Measurements from ENCODE around the gene CBX7.
A peak's percentile ranks its signal among the peaks of the same experiment; 100 is the strongest.

The CBX7 gene

DNA sequence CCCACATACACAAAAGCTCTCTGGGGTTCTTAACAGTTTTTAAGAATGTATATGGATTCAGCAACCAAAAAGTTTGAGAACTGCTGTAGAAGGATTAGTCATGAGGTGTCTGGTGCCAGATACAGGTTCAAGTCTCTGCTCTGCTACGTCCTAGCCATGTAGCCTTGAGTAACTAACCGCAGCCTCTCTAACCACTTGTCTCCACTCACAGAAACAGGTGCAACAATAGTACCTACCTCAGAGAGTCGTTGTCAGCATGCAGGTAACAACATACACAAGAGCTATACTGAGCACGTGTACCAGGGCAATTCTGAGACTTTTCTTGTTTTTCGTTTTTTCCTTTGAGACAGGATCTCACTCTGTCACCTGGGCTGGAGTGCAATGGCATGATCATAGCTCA lies 26.9 kb downstream of the CBX7 start:
- H3K9ac ChIP-seq (ENCODE audit: insufficient read length, low read depth), result no peak overlapping the region
- no peaks in the 10 kb centered on the region for H3K36me3 ChIP-seq (ENCODE audit: insufficient read depth, insufficient read length, low read length)
- no peaks in the 10 kb centered on the region for H3K9me3 ChIP-seq (ENCODE audit: insufficient read depth, low read length)
- TF ChIP-seq ZNF274 (IDR thresholded peaks at IDR 0.05; ENCODE audit: low read depth, low read length), result no peak
- TF ChIP-seq YY1 (IDR thresholded peaks at IDR 0.05; ENCODE audit: insufficient read depth, insufficient read length), result no peak
- TF ChIP-seq SUZ12 (IDR thresholded peaks at IDR 0.05; ENCODE audit: extremely low read depth, insufficient read depth, insufficient read length), result no peak
- no peak for DNase-seq (ENCODE audit: low read depth, low spot score)
- no peak overlapping the region for H3K4me3 ChIP-seq (ENCODE audit: insufficient read length, low read depth)
- H3K4me1 ChIP-seq (ENCODE audit: insufficient read depth, insufficient read length), result peaks cover 8% of the 10 kb centered on the region
- H3K27me3 ChIP-seq (ENCODE audit: insufficient read depth, insufficient read length), result no peaks in the 10 kb centered on the region

DNA sequence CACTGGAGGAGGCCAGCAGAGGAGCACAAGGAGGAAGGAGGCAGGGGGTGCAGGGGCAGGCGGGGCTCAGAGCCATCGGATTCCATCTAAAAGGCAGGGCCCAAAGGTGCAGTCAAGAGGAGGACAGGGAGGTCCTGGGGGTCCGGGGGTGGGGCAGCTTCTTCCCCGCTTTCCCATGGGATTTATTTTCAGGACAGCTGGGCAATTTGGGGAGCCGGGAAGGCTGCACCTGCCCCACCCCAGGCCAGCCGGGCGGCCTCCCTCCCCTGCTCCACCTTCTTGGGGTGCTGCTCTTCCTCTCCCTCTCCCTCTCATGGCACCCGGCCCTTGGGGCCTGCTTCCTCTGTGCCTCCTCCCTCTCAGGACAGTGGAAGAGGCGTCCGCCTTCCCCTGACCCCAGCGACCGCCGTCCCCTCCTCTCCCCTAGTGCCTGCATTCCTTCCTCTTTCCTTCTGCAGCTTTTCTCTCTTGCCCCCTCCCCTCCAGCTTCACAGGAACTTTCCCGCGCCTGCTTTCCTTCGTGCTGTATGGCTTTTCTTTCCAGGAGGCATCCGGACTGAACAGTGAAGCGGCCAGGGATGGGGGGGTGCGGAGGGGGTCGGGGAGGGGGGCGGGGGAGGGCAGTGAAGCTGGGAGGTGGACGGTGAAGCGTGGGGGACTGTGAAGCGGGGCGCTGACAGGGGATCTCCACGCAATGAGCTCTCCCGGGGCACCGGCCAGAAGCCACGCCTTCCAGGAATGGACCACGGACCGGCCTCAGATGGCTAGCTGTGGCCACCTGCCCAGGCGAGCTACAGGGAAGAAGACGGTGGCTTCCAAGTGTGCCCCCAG lies 28.5 kb downstream of the CBX7 start:
- H3K4me3 ChIP-seq (ENCODE audit: insufficient read length, low read depth), result no peak overlapping the region
- H3K9me3 ChIP-seq (ENCODE audit: insufficient read depth, low read length), result no peaks in the 10 kb centered on the region
- peak overlapping the region; percentile 32 for H3K9ac ChIP-seq (ENCODE audit: insufficient read length, low read depth)
- no peaks in the 10 kb centered on the region for H3K27me3 ChIP-seq (ENCODE audit: insufficient read depth, insufficient read length)
- no peak for DNase-seq (ENCODE audit: low read depth, low spot score)
- peaks cover 3% of the 10 kb centered on the region for H3K4me1 ChIP-seq (ENCODE audit: insufficient read depth, insufficient read length)
- TF ChIP-seq SUZ12 (IDR thresholded peaks at IDR 0.05; ENCODE audit: extremely low read depth, insufficient read depth, insufficient read length) (no peak), ZNF274 (IDR thresholded peaks at IDR 0.05; ENCODE audit: low read depth, low read length) (no peak), YY1 (IDR thresholded peaks at IDR 0.05; ENCODE audit: insufficient read depth, insufficient read length) (no peak)
- H3K36me3 ChIP-seq (ENCODE audit: insufficient read depth, insufficient read length, low read length), result no peaks in the 10 kb centered on the region

DNA sequence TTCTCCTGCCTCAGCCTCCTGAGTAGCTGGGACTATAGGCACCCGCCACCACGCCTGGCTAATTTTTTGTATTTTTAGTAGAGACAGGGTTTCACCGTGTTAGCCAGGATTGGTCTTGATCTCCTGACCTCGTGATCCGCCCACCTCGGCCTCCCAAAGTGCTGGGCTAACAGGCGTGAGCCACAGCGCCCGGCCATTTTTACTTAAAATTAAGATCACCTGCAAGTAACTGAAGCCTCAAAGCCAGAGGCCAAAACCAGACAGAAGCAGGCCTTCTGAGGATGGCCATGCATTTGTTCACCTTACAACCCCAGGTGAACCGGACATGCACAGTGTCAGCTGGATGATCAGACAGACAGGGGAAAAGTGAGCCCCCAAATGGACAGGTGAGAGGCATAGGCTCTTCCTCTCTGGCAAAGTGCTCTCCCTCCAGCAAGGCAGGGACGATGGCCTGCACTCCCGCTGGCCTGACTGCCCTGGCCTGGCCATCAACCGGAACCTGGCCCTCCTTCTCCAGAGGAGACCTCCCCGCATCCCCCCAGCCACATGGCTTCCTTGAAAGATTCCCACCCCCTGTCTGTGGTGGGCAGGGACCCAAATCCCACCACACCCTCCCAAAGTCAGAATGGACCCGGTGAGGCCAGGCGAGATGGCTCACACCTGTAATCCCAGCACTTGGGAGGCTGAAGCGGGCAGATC lies 29.6 kb downstream of the CBX7 start:
- DNase-seq (ENCODE audit: low read depth, low spot score), result no peak
- no peaks in the 10 kb centered on the region for H3K9me3 ChIP-seq (ENCODE audit: insufficient read depth, low read length)
- TF ChIP-seq YY1 (IDR thresholded peaks at IDR 0.05; ENCODE audit: insufficient read depth, insufficient read length), result no peak
- no peak for TF ChIP-seq ZNF274 (IDR thresholded peaks at IDR 0.05; ENCODE audit: low read depth, low read length)
- TF ChIP-seq SUZ12 (IDR thresholded peaks at IDR 0.05; ENCODE audit: extremely low read depth, insufficient read depth, insufficient read length), result no peak
- H3K9ac ChIP-seq (ENCODE audit: insufficient read length, low read depth), result no peak overlapping the region
- no peaks in the 10 kb centered on the region for H3K36me3 ChIP-seq (ENCODE audit: insufficient read depth, insufficient read length, low read length)
- H3K4me3 ChIP-seq (ENCODE audit: insufficient read length, low read depth), result no peak overlapping the region
- peaks cover 3% of the 10 kb centered on the region for H3K4me1 ChIP-seq (ENCODE audit: insufficient read depth, insufficient read length)
- H3K27me3 ChIP-seq (ENCODE audit: insufficient read depth, insufficient read length), result no peaks in the 10 kb centered on the region

DNA sequence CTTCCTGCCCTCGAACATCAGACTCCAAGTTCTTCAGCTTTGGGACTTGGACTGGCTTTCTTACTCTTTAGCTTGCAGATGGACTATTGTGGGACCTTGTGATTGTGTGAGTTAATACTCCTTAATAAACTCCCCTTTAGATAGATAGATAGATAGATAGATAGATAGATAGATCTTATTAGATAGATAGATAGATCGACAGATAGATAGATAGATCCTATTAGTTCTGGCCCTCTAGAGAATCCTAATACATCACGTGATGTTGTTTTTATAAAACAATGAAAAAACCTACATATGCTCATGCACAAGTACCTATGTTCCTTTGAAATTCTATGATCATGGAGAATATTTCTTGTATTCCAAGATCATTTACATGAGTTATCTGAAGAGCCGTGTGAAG lies 31.5 kb downstream of the CBX7 start:
- DNase-seq (ENCODE audit: low read depth, low spot score), result no peak
- Histone ChIP-seq H3K9ac (ENCODE audit: insufficient read length, low read depth) (no peak overlapping the region), H3K4me3 (ENCODE audit: insufficient read length, low read depth) (no peak overlapping the region), H3K27me3 (ENCODE audit: insufficient read depth, insufficient read length) (no peaks in the 10 kb centered on the region), H3K9me3 (ENCODE audit: insufficient read depth, low read length) (no peaks in the 10 kb centered on the region), H3K4me1 (ENCODE audit: insufficient read depth, insufficient read length) (peaks cover 6% of the 10 kb centered on the region), H3K36me3 (ENCODE audit: insufficient read depth, insufficient read length, low read length) (no peaks in the 10 kb centered on the region)
- TF ChIP-seq SUZ12 (IDR thresholded peaks at IDR 0.05; ENCODE audit: extremely low read depth, insufficient read depth, insufficient read length) (no peak), ZNF274 (IDR thresholded peaks at IDR 0.05; ENCODE audit: low read depth, low read length) (no peak), YY1 (IDR thresholded peaks at IDR 0.05; ENCODE audit: insufficient read depth, insufficient read length) (no peak)

DNA sequence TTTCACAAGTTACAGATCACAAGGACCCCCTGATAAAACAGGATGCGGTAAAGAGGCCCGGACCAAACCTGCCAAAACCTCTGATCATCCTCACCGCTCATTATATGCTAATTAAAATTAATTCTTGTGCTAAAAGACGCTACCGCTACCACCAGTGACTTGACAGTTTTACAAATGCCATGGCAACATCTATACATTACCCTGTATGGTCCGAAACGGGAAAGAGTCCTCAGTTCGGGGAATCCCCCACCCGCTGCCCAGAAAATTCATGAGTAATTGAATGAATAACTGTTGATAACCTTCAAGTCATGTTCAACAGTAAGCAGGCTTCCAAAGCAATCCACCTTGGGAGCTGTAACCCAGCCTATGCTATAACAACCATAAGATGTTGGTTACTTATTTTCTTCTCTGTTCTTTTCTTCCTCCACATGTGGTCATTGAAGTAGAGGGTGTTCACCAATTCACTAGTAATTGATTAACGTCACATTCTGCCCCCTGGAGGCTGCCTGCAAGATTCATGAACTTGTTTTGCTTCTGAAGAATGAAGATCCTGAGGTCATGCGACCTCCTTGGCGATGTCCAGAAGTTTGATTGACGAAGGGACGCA lies 34.8 kb downstream of the CBX7 start:
- Histone ChIP-seq H3K4me1 (ENCODE audit: insufficient read depth, insufficient read length) (peaks cover 3% of the 10 kb centered on the region), H3K4me3 (ENCODE audit: insufficient read length, low read depth) (no peak overlapping the region), H3K27me3 (ENCODE audit: insufficient read depth, insufficient read length) (no peaks in the 10 kb centered on the region), H3K36me3 (ENCODE audit: insufficient read depth, insufficient read length, low read length) (no peaks in the 10 kb centered on the region), H3K9ac (ENCODE audit: insufficient read length, low read depth) (no peak overlapping the region), H3K9me3 (ENCODE audit: insufficient read depth, low read length) (no peaks in the 10 kb centered on the region)
- DNase-seq (ENCODE audit: low read depth, low spot score), result no peak
- no peak for TF ChIP-seq YY1 (IDR thresholded peaks at IDR 0.05; ENCODE audit: insufficient read depth, insufficient read length)
- TF ChIP-seq ZNF274 (IDR thresholded peaks at IDR 0.05; ENCODE audit: low read depth, low read length), result no peak
- no peak for TF ChIP-seq SUZ12 (IDR thresholded peaks at IDR 0.05; ENCODE audit: extremely low read depth, insufficient read depth, insufficient read length)

DNA sequence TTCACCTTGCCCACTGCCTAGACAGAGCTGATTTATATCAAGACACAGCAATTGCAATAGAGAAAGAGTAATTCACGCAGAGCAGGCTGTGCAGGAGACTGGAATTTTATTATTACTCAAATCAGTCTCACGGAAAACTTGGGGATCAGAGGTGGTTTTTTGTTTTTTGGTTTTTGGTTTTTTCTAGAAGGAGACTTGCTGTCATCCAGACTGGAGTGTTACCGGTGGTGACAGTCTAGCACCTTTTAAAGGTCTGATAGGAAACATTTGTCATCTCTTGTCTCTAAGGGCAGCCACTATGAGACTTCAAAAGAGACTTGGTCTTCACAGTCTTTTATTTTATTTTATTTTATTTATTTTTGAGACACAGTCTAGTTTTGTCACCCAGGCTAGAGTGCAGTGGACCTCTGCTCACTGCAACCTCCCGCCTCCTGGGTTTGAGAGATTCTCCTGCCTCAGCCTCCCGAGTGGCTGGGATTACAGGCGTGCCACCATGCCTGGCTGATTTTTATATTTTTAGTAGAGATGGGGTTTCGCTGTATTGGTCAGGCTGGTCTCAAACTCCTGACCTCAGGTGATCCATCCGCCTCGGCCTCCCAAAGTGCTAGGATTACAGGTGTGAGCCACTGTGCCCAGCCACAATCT lies 36.4 kb downstream of the CBX7 start:
- H3K9ac ChIP-seq (ENCODE audit: insufficient read length, low read depth), result no peak overlapping the region
- no peaks in the 10 kb centered on the region for H3K27me3 ChIP-seq (ENCODE audit: insufficient read depth, insufficient read length)
- peaks cover 3% of the 10 kb centered on the region for H3K4me1 ChIP-seq (ENCODE audit: insufficient read depth, insufficient read length)
- DNase-seq (ENCODE audit: low read depth, low spot score), result no peak
- H3K36me3 ChIP-seq (ENCODE audit: insufficient read depth, insufficient read length, low read length), result no peaks in the 10 kb centered on the region
- no peak overlapping the region for H3K4me3 ChIP-seq (ENCODE audit: insufficient read length, low read depth)
- TF ChIP-seq YY1 (IDR thresholded peaks at IDR 0.05; ENCODE audit: insufficient read depth, insufficient read length) (no peak), SUZ12 (IDR thresholded peaks at IDR 0.05; ENCODE audit: extremely low read depth, insufficient read depth, insufficient read length) (no peak), ZNF274 (IDR thresholded peaks at IDR 0.05; ENCODE audit: low read depth, low read length) (no peak)
- no peaks in the 10 kb centered on the region for H3K9me3 ChIP-seq (ENCODE audit: insufficient read depth, low read length)
